ENCODE data around the gene NBEAL2.
"Not testable (repeated sequence)": the region's sequence is repeated elsewhere in the genome, so short reads cannot be mapped to it uniquely, and the experiment has no call there.

The NBEAL2 gene

GRCh38 chr3:47036145-47036544 is 56.7 kb downstream of the NBEAL2 start:
- H3K36me3 ChIP-seq (ENCODE audit: control insufficient read depth, insufficient read depth, low read length): peaks cover 77% of the 10 kb centered on the region

GRCh38 chr3:47037302-47037701 is 57.8 kb downstream of the NBEAL2 start:
- WGBS, 2 experiments (ENCODE audit: insufficient coverage in 2 of 2): 60 to 74% methylated on average over 1 to 2 of the region's 6 CpGs
- not testable (repeated sequence) for H3K4me1 ChIP-seq (ENCODE audit: control insufficient read depth, insufficient read depth, low read length, poor library complexity, severe bottlenecking); H3K4me3 ChIP-seq (ENCODE audit: extremely low read depth, insufficient read depth, low read length, poor library complexity, severe bottlenecking); H3K9me3 ChIP-seq (ENCODE audit: control insufficient read depth, low read length); H3K27ac ChIP-seq (ENCODE audit: low read depth, low read length, severe bottlenecking)
- H3K36me3 ChIP-seq (ENCODE audit: control insufficient read depth, insufficient read depth, low read length): peaks cover 82% of the 10 kb centered on the region

More at GRCh38 chr3:47036145-47036544, 56.7 kb downstream of the NBEAL2 start:
- H3K9me3 ChIP-seq (ENCODE audit: control insufficient read depth, low read length): no peaks in the 10 kb centered on the region
- no peak overlapping the region for H3K4me3 ChIP-seq (ENCODE audit: extremely low read depth, insufficient read depth, low read length, poor library complexity, severe bottlenecking)
- H3K4me1 ChIP-seq (ENCODE audit: control insufficient read depth, insufficient read depth, low read length, poor library complexity, severe bottlenecking): peaks cover 2% of the 10 kb centered on the region
- 73 to 100% methylated on average over 1 to 3 of the region's 3 CpGs for whole genome bisulfite sequencing, 2 experiments (ENCODE audit: insufficient coverage in 2 of 2)
- no peak overlapping the region for H3K27ac ChIP-seq (ENCODE audit: low read depth, low read length, severe bottlenecking)

GRCh38 chr3:47041114-47041513 is 61.6 kb downstream of the NBEAL2 start:
- peaks cover 70% of the 10 kb centered on the region for H3K36me3 ChIP-seq (ENCODE audit: control insufficient read depth, insufficient read depth, low read length)
- H3K9me3 ChIP-seq (ENCODE audit: control insufficient read depth, low read length): no peaks in the 10 kb centered on the region
- H3K4me1 ChIP-seq (ENCODE audit: control insufficient read depth, insufficient read depth, low read length, poor library complexity, severe bottlenecking): no peaks in the 10 kb centered on the region
- WGBS, 2 experiments (ENCODE audit: insufficient coverage in 2 of 2): no CpG with 5 or more reads among the region's 3 CpGs
- no peak overlapping the region for H3K27ac ChIP-seq (ENCODE audit: low read depth, low read length, severe bottlenecking)
- no peak overlapping the region for H3K4me3 ChIP-seq (ENCODE audit: extremely low read depth, insufficient read depth, low read length, poor library complexity, severe bottlenecking)

- 100% methylated on average over 3 of the region's 5 CpGs; no CpG with 5 or more reads in 1 of the 2 experiments for WGBS, 2 experiments (ENCODE audit: insufficient coverage in 2 of 2)
- H3K36me3 ChIP-seq (ENCODE audit: control insufficient read depth, insufficient read depth, low read length): peaks cover 70% of the 10 kb centered on the region
- no peaks in the 10 kb centered on the region for H3K4me1 ChIP-seq (ENCODE audit: control insufficient read depth, insufficient read depth, low read length, poor library complexity, severe bottlenecking)
- no peak overlapping the region for H3K4me3 ChIP-seq (ENCODE audit: extremely low read depth, insufficient read depth, low read length, poor library complexity, severe bottlenecking)
- no peak overlapping the region for H3K27ac ChIP-seq (ENCODE audit: low read depth, low read length, severe bottlenecking)
- no peaks in the 10 kb centered on the region for H3K9me3 ChIP-seq (ENCODE audit: control insufficient read depth, low read length)
Measured at GRCh38 chr3:47042231-47042791, 62.8 kb downstream of the NBEAL2 start.

GRCh38 chr3:47047069-47047468 is 67.6 kb downstream of the NBEAL2 start:
- Histone ChIP-seq H3K4me3 (ENCODE audit: extremely low read depth, insufficient read depth, low read length, poor library complexity, severe bottlenecking) (no peak overlapping the region), H3K9me3 (ENCODE audit: control insufficient read depth, low read length) (no peaks in the 10 kb centered on the region), H3K27ac (ENCODE audit: low read depth, low read length, severe bottlenecking) (no peak overlapping the region), H3K4me1 (ENCODE audit: control insufficient read depth, insufficient read depth, low read length, poor library complexity, severe bottlenecking) (no peaks in the 10 kb centered on the region), H3K36me3 (ENCODE audit: control insufficient read depth, insufficient read depth, low read length) (peaks cover 39% of the 10 kb centered on the region)

- no peaks in the 10 kb centered on the region for H3K9me3 ChIP-seq (ENCODE audit: control insufficient read depth, low read length)
- H3K36me3 ChIP-seq (ENCODE audit: control insufficient read depth, insufficient read depth, low read length): peaks cover 36% of the 10 kb centered on the region
- no peak overlapping the region for H3K27ac ChIP-seq (ENCODE audit: low read depth, low read length, severe bottlenecking)
Measured at GRCh38 chr3:47047673-47048072, 68.2 kb downstream of the NBEAL2 start.

GRCh38 chr3:47054412-47054811 is 74.9 kb downstream of the NBEAL2 start:
- Histone ChIP-seq H3K27ac (ENCODE audit: low read depth, low read length, severe bottlenecking) (no peak overlapping the region), H3K36me3 (ENCODE audit: control insufficient read depth, insufficient read depth, low read length) (peaks cover 33% of the 10 kb centered on the region), H3K4me3 (ENCODE audit: extremely low read depth, insufficient read depth, low read length, poor library complexity, severe bottlenecking) (no peak overlapping the region), H3K9me3 (ENCODE audit: control insufficient read depth, low read length) (no peaks in the 10 kb centered on the region), H3K4me1 (ENCODE audit: control insufficient read depth, insufficient read depth, low read length, poor library complexity, severe bottlenecking) (no peaks in the 10 kb centered on the region)

More at GRCh38 chr3:47047673-47048072, 68.2 kb downstream of the NBEAL2 start:
- Histone ChIP-seq H3K4me1 (ENCODE audit: control insufficient read depth, insufficient read depth, low read length, poor library complexity, severe bottlenecking) (no peaks in the 10 kb centered on the region), H3K4me3 (ENCODE audit: extremely low read depth, insufficient read depth, low read length, poor library complexity, severe bottlenecking) (no peak overlapping the region)

GRCh38 chr3:47056705-47057104 is 77.2 kb downstream of the NBEAL2 start:
- Histone ChIP-seq H3K4me3 (ENCODE audit: extremely low read depth, insufficient read depth, low read length, poor library complexity, severe bottlenecking) (no peak overlapping the region), H3K9me3 (ENCODE audit: control insufficient read depth, low read length) (no peaks in the 10 kb centered on the region), H3K36me3 (ENCODE audit: control insufficient read depth, insufficient read depth, low read length) (peaks cover 46% of the 10 kb centered on the region), H3K27ac (ENCODE audit: low read depth, low read length, severe bottlenecking) (no peak overlapping the region), H3K4me1 (ENCODE audit: control insufficient read depth, insufficient read depth, low read length, poor library complexity, severe bottlenecking) (no peaks in the 10 kb centered on the region)
- WGBS, 2 experiments (ENCODE audit: insufficient coverage in 2 of 2): 100% methylated on average over 2 to 3 of the region's 3 CpGs

- no peaks in the 10 kb centered on the region for H3K4me1 ChIP-seq (ENCODE audit: control insufficient read depth, insufficient read depth, low read length, poor library complexity, severe bottlenecking)
- no peak overlapping the region for H3K4me3 ChIP-seq (ENCODE audit: extremely low read depth, insufficient read depth, low read length, poor library complexity, severe bottlenecking)
- H3K27ac ChIP-seq (ENCODE audit: low read depth, low read length, severe bottlenecking): no peak overlapping the region
- 100% methylated on average over 1 to 2 of the region's 6 CpGs for WGBS, 2 experiments (ENCODE audit: insufficient coverage in 2 of 2)
- H3K36me3 ChIP-seq (ENCODE audit: control insufficient read depth, insufficient read depth, low read length): peaks cover 48% of the 10 kb centered on the region
- H3K9me3 ChIP-seq (ENCODE audit: control insufficient read depth, low read length): no peaks in the 10 kb centered on the region
Measured at GRCh38 chr3:47057212-47057671, 77.8 kb downstream of the NBEAL2 start.
